Psoas muscle (tissue), 8 donors: ENCODE results near the gene CALHM3. TPM values are rescaled to one million over a fixed set of nuclear protein-coding genes. Genes with fewer than 3 reads are reported as not detected.

Experiments used
- ATAC-seq, 4 donors: fragments of 200-7000 bp; cut with Tn5 transposase; one replicate each; pipeline ENCODE4 v1.9.1; 2020; ENCODE audit warnings: moderate library complexity in 3 of 4, mild to moderate bottlenecking in 2 of 4
- DNase-seq, 2 donors: peaks; one replicate each; pipeline ENCODE4 v3.0.0-alpha.2; 2020
- H3K27ac ChIP-seq: fragments of 200-600 bp; one replicate; pipeline ENCODE4 v1.8.0; 2022
- H3K27me3 ChIP-seq, 3 donors: fragments of 200-600 bp in 1 of 3; one replicate each; pipeline versions ENCODE4 v1.6.1 to v1.8.0; 2013 to 2022; ENCODE audit warnings: low read length in 2 of 3, mild to moderate bottlenecking in 2 of 3, moderate library complexity in 1 of 3; ENCODE audit not compliant: insufficient read depth in 3 of 3
- H3K36me3 ChIP-seq, 2 donors: fragments of 200-600 bp in 1 of 2; one replicate each; pipeline versions ENCODE4 v1.6.1 to v1.8.0; 2013 to 2022; ENCODE audit warnings: low read depth in 1 of 2, mild to moderate bottlenecking in 1 of 2, moderate library complexity in 1 of 2; ENCODE audit not compliant: insufficient read depth in 1 of 2
- H3K4me1 ChIP-seq: fragments of 200-600 bp; one replicate; pipeline ENCODE4 v1.8.0; 2022
- H3K4me3 ChIP-seq: fragments of 200-600 bp; one replicate; pipeline ENCODE4 v1.8.0; 2022; ENCODE audit warnings: mild to moderate bottlenecking
- H3K9me3 ChIP-seq: fragments of 200-600 bp; one replicate; pipeline ENCODE4 v1.8.0; 2022
- WGBS, 3 donors: extraction: QIAGEN DNeasy Blood & Tissue Kit; methylation state at CpG; one replicate each; pipeline versions ENCODE4 v1.1.6 to v1.1.7; 2013; 5-methylcytosine and 5-hydroxymethylcytosine counted together
- intact Hi-C, 2 donors: fragments of 100-400 bp; cut with DNase I; formaldehyde crosslinking; loops; one replicate each; pipeline versions ENCODE4 v1.11.0 to v1.14.2; 2022
- polyA plus RNA-seq, 3 donors: library from polyadenylated mRNA; stranded (reverse); fragments of 200-250 nt; gene quantifications; one replicate each; pipeline ENCODE4 v1.2.3, GENCODE V29; 2013
- total RNA-seq, 4 donors: library from RNA; stranded (reverse); fragmentation: NEBNext Ultra II Directional in 2 of 4; extraction: Animal tissue kit (Norgen Biotek cat#: 25700) in 2 of 4; gene quantifications; one replicate each; pipeline versions ENCODE4 v1.2.1 to v1.2.4, GENCODE V29; 2021 to 2023
- TF ChIP-seq, protein P1 (sequence below): fragments of 200-600 bp; IDR thresholded peaks from one replicate; pipeline ENCODE4 v1.8.0; 2022; ENCODE audit warnings: antibody characterized with exemption
- donor health status: healthy with polysubstance abuse.
- donor health status: DM: no; HTN: no; CAD: no; lungs with moderate emphysema.
- donor health status: Bipolar disorder and iron deficiency.
- donor health status: healthy.
- donor health status: DM: yes; HTN: yes; CAD: no.
- donor health status: DM: no; HTN: no; CAD: no.
- donor health status: DM: no; HTN: no; CAD: no.
- donor health status: DM: yes; HTN: yes; CAD: no.

The CALHM3 gene
- total and polyA plus RNA-seq, 7 donors, result not detected

DNA sequence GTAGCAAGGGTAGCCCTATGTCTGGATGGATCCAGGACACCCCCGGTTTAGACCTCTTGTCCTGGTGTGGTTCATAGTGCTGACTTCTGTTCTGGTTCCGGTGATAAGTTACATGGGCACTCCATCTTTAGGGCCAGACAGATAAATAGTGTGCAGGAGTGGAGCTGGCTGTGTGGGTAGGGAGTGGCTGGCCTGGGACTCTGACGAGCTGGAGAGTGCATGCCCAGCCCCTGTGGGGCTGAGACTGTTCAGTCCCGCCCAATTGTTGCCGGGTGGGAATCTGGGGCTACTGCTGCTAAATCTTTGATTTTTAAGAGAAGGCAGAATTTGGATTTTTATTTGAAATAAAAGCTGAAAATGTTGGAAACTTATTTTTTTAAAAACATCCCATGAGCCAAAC, 55.3 kb downstream of the CALHM3 start:
- Histone ChIP-seq H3K9me3 (no peaks in the 10 kb centered on the region), H3K4me1 (no peaks in the 10 kb centered on the region), H3K27ac (no peak overlapping the region), H3K27me3 (no peaks in the 10 kb centered on the region), H3K36me3 (peaks cover 20 to 98% of the 10 kb centered on the region in 2 donors), H3K4me3 (no peak overlapping the region)
- intact Hi-C loops, result no loop called here
- TF ChIP-seq, protein P1, sequence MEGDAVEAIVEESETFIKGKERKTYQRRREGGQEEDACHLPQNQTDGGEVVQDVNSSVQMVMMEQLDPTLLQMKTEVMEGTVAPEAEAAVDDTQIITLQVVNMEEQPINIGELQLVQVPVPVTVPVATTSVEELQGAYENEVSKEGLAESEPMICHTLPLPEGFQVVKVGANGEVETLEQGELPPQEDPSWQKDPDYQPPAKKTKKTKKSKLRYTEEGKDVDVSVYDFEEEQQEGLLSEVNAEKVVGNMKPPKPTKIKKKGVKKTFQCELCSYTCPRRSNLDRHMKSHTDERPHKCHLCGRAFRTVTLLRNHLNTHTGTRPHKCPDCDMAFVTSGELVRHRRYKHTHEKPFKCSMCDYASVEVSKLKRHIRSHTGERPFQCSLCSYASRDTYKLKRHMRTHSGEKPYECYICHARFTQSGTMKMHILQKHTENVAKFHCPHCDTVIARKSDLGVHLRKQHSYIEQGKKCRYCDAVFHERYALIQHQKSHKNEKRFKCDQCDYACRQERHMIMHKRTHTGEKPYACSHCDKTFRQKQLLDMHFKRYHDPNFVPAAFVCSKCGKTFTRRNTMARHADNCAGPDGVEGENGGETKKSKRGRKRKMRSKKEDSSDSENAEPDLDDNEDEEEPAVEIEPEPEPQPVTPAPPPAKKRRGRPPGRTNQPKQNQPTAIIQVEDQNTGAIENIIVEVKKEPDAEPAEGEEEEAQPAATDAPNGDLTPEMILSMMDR, result no peak
- no peak for DNase-seq
- ATAC-seq, result no peak
- WGBS, 3 donors, result 85 to 91% (median 86%) methylated on average over 5 of the region's 5 CpGs

Other genes with a start within 250 kb of the CALHM3 start
- gene RPEL1, start 233.4 kb downstream of the CALHM3 start, total RNA-seq, result not detected
- gene RPEL1, start 233.4 kb downstream of the CALHM3 start, polyA plus RNA-seq, result under 1 TPM in 1 of 3 donors, not detected in 2; 0.01 TPM
- gene INA, start 202.1 kb downstream of the CALHM3 start, total RNA-seq, result not detected
- under 1 TPM in 2 of 3 donors, not detected in 1; 0.06 to 0.08 TPM for gene INA, start 202.1 kb downstream of the CALHM3 start, polyA plus RNA-seq
- 10 to 100 TPM in 1 of 4 donors, 1 to 10 TPM in 3; 4.2 to 12.5 (median 8.3) TPM for gene PCGF6, start 128.1 kb downstream of the CALHM3 start, total RNA-seq
- gene PCGF6, start 128.1 kb downstream of the CALHM3 start, polyA plus RNA-seq, result 10 to 100 TPM in 2 of 3 donors, 1 to 10 TPM in 1; 8.9 to 21.2 (median 10.1) TPM
- gene TAF5, start 111.3 kb downstream of the CALHM3 start, total RNA-seq, result 1 to 10 TPM; 3.2 to 4.5 (median 3.8) TPM
- 1 to 10 TPM; 2.9 to 5.2 (median 4.2) TPM for gene TAF5, start 111.3 kb downstream of the CALHM3 start, polyA plus RNA-seq
- gene ATP5MK, start 82.8 kb downstream of the CALHM3 start, total RNA-seq, result 100 to 1,000 TPM; 573 to 670 (median 643) TPM
- 1,000 to 10,000 TPM; 1,165 to 1,454 (median 1,440) TPM for gene ATP5MK, start 82.8 kb downstream of the CALHM3 start, polyA plus RNA-seq
- 10 to 100 TPM; 14.5 to 34.7 (median 25.0) TPM for gene PDCD11, start 82.6 kb downstream of the CALHM3 start, total RNA-seq
- gene PDCD11, start 82.6 kb downstream of the CALHM3 start, polyA plus RNA-seq, result 10 to 100 TPM; 13.1 to 34.0 (median 19.1) TPM
- 1 to 10 TPM; 6.5 to 9.3 (median 7.3) TPM for gene CALHM2, start 26.9 kb downstream of the CALHM3 start, total RNA-seq
- 1 to 10 TPM; 6.3 to 7.8 (median 7.5) TPM for gene CALHM2, start 26.9 kb downstream of the CALHM3 start, polyA plus RNA-seq
- gene CALHM1, start 20.3 kb downstream of the CALHM3 start, total RNA-seq, result not detected
- not detected for gene CALHM1, start 20.3 kb downstream of the CALHM3 start, polyA plus RNA-seq
- gene NEURL1, start 14.5 kb upstream of the CALHM3 start, total RNA-seq, result 100 to 1,000 TPM in 1 of 4 donors, 10 to 100 TPM in 3; 33.6 to 103 (median 71.4) TPM
- 10 to 100 TPM; 10.9 to 87.0 (median 35.9) TPM for gene NEURL1, start 14.5 kb upstream of the CALHM3 start, polyA plus RNA-seq